Gastroesophageal sphincter (tissue), 3 donors: Measurements from ENCODE around the gene PRPSAP1.

Experiments used
- CTCF ChIP-seq, 4 experiments: fragments of 200-600 bp in 2 of 4; fragments of 450-650 bp in 2 of 4; sonication (generic) in 1 of 4; IDR thresholded peaks; one replicate each; pipeline ENCODE4 v1.5.1; 2017 to 2019; ENCODE audit warnings: antibody characterized with exemption in 4 of 4, mild to moderate bottlenecking in 2 of 4, moderate library complexity in 2 of 4
- EP300 ChIP-seq: sonication (generic); formaldehyde crosslinking; IDR thresholded peaks from one replicate; pipeline ENCODE4 v1.6.1; 2017; ENCODE audit warnings: antibody characterized with exemption, mild to moderate bottlenecking
- POLR2A ChIP-seq, 2 donors: fragments of 450-650 bp; IDR thresholded peaks; one replicate each; pipeline ENCODE4 v1.6.1; 2017; ENCODE audit warnings: antibody characterized with exemption in 2 of 2, mild to moderate bottlenecking in 2 of 2, moderate library complexity in 1 of 2
- POLR2AphosphoS5 ChIP-seq: sonication (generic); formaldehyde crosslinking; IDR thresholded peaks from one replicate; pipeline ENCODE4 v1.6.1; 2017; ENCODE audit warnings: antibody characterized with exemption

- no peak for TF ChIP-seq CTCF (IDR thresholded peaks at IDR 0.05)
- TF ChIP-seq POLR2A (IDR thresholded peaks at IDR 0.05) = no peak
- TF ChIP-seq EP300 = no peak
- no peak for TF ChIP-seq POLR2AphosphoS5
Observed at GRCh38 chr17:76261421-76262215, 92.1 kb downstream of the PRPSAP1 start.
